Peyer's patch (tissue), 4 donors: Measurements from ENCODE around the gene CEBPG.

Experiments used
- CTCF ChIP-seq, 6 experiments: fragments of 450-650 bp in 4 of 6; fragments of 200-600 bp in 2 of 6; sonication (generic) in 1 of 6; IDR thresholded peaks; one replicate each; pipeline ENCODE4 v1.5.1; 2017 to 2019; ENCODE audit warnings: antibody characterized with exemption in 6 of 6, mild to moderate bottlenecking in 3 of 6, moderate library complexity in 1 of 6
- POLR2A ChIP-seq, 2 donors: fragments of 450-650 bp; IDR thresholded peaks; one replicate each; pipeline ENCODE4 v1.5.1; 2017; ENCODE audit warnings: antibody characterized with exemption in 2 of 2, mild to moderate bottlenecking in 2 of 2, moderate library complexity in 2 of 2

DNA sequence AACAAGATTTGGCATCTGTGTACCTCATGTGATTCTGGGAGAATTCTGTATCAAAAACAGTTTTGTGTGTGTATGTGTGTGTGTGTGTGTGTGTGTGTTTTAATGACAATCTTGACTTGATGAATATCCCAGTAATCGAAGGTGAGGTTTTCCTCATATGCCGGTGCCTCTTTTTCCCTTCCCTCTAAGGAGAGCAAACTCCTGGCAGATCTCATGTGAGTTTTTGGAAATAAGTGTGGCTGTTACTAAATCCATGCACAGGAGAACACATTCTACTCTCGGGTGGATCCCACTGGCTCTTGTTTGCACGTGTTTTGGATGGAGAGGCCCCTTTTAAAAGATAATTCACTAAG is 29.0 kb upstream of the CEBPG start:
- TF ChIP-seq POLR2A (IDR thresholded peaks at IDR 0.05) (no peak), CTCF (IDR thresholded peaks at IDR 0.05) (no peak)
